Thoracic aorta (tissue), 2 donors: Measurements from ENCODE around the gene COLEC11. TPM values are rescaled to one million over a fixed set of nuclear protein-coding genes. Genes with fewer than 3 reads are reported as not detected.

Experiments
- ATAC-seq: fragments of 150-250 bp; one replicate; pipeline ENCODE4 v1.8.0; 2017; ENCODE audit warnings: low read depth; ENCODE audit not compliant: insufficient number of reproducible peaks, low FRiP score
- DNase-seq: peaks from one replicate; pipeline ENCODE4 v3.0.0-alpha.2; 2020; ENCODE audit warnings: low spot score
- H3K27ac ChIP-seq, 2 donors: fragments of 200-600 bp; sonication (generic); 1 replicate in 1 of 2; 2 replicates in 1 of 2; pipeline ENCODE4 v1.5.1; 2016; ENCODE audit warnings: mild to moderate bottlenecking in 2 of 2, moderate library complexity in 2 of 2
- H3K27me3 ChIP-seq: fragments of 200-600 bp; sonication (generic); replicated peaks from 2 replicates; pipeline ENCODE4 v1.6.0; 2016; ENCODE audit warnings: mild to moderate bottlenecking; ENCODE audit not compliant: insufficient read depth
- H3K36me3 ChIP-seq: fragments of 200-600 bp; sonication (generic); one replicate; pipeline ENCODE4 v1.5.1; 2016
- H3K4me1 ChIP-seq, 2 donors: fragments of 200-600 bp; sonication (generic); 1 replicate in 1 of 2; 2 replicates in 1 of 2; pipeline versions ENCODE4 v1.5.1 to v1.6.0; 2016; ENCODE audit warnings: low read depth in 2 of 2, mild to moderate bottlenecking in 1 of 2; ENCODE audit not compliant: control insufficient read depth in 1 of 2
- H3K4me3 ChIP-seq: fragments of 200-600 bp; sonication (generic); 2 replicates; pipeline ENCODE4 v1.5.1; 2016; ENCODE audit warnings: mild to moderate bottlenecking
- H3K9me3 ChIP-seq: fragments of 200-600 bp; sonication (generic); 2 replicates; pipeline ENCODE4 v1.5.1; 2016
- CTCF ChIP-seq: fragments of 200-600 bp; sonication (generic); IDR thresholded peaks from one replicate; pipeline ENCODE4 v1.5.1; 2019; ENCODE audit warnings: antibody characterized with exemption
- total RNA-seq, 2 donors: library from RNA; depleted of rRNA; stranded (reverse); fragments of >200 nt; gene quantifications; one replicate each; pipeline versions ENCODE4 v1.1.0 to v1.2.3, GENCODE V29; 2016

The COLEC11 gene
- total RNA-seq, 2 donors from 2014 or later, result 9.4 to 22.5 TPM

GRCh38 chr2:3639653-3640052, 44.7 kb downstream of the COLEC11 start:
- DNase-seq (no peak), ATAC-seq (no peak)
- TF ChIP-seq CTCF, result no peak
- Histone ChIP-seq H3K36me3 (no peaks in the 10 kb centered on the region), H3K27me3 (no peaks in the 10 kb centered on the region), H3K4me3 (no peak overlapping the region), H3K9me3 (no peaks in the 10 kb centered on the region), H3K4me1 (no peaks in the 10 kb centered on the region), H3K27ac (no peak overlapping the region)

- Histone ChIP-seq H3K27me3 (no peaks in the 10 kb centered on the region), H3K4me1 (no peaks in the 10 kb centered on the region), H3K27ac (no peak overlapping the region), H3K9me3 (no peaks in the 10 kb centered on the region), H3K36me3 (no peaks in the 10 kb centered on the region), H3K4me3 (no peak overlapping the region)
- DNase-seq (no peak), ATAC-seq (no peak)
- no peak for TF ChIP-seq CTCF
Measured at GRCh38 chr2:3641181-3641580, 46.3 kb downstream of the COLEC11 start.

DNA sequence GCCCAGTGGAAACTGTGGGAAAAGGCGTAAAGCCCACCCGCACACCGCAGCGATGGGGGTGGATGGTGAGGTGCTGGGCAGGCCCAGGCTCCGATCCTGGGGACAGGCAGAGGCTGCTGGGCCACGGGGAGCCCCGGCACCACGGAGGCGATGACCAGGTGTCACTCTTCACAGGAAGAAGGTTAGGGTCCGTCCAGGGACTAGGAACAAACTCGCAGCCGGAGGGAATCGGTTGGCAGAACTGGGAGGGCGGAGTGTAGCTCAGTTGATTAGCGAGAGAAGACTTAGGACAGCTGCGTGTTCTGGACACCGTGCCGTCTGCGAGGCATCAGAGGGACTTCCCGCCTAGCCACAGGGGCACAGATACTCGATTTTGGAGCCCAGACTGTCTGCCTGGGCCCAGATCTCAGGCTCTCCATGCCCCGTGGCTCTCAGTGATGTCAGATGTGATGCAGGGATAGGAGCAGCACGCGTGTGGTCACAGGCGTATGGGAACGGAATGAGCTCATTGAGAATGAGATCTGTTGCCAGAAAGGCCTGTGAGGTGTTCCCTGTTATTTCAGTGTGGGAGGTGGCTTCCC, 47.0 kb downstream of the COLEC11 start:
- Histone ChIP-seq H3K4me3 (no peak overlapping the region), H3K27ac (no peak overlapping the region), H3K36me3 (no peaks in the 10 kb centered on the region), H3K4me1 (no peaks in the 10 kb centered on the region), H3K27me3 (no peaks in the 10 kb centered on the region), H3K9me3 (no peaks in the 10 kb centered on the region)
- ATAC-seq, result no peak
- TF ChIP-seq CTCF, result no peak
- no peak for DNase-seq

GRCh38 chr2:3642521-3643215, 47.8 kb downstream of the COLEC11 start:
- no peak for ATAC-seq

More at GRCh38 chr2:3642521-3643215, 47.8 kb downstream of the COLEC11 start:
- Histone ChIP-seq H3K36me3 (no peaks in the 10 kb centered on the region), H3K27me3 (no peaks in the 10 kb centered on the region), H3K4me1 (no peaks in the 10 kb centered on the region), H3K9me3 (no peaks in the 10 kb centered on the region), H3K27ac (no peak overlapping the region), H3K4me3 (no peak overlapping the region)
- no peak for DNase-seq
- no peak for TF ChIP-seq CTCF
